22Rv1 (cell line): ENCODE measurements around the gene LRRN3.

Experiments
- H3K27ac ChIP-seq: fragments of 450-650 bp; 2 replicates; pipeline ENCODE4 v1.5.1; 2017
- ZFX ChIP-seq: fragments of 450-650 bp; IDR thresholded peaks from 2 replicates; pipeline ENCODE4 v1.6.1; 2017; ENCODE audit warnings: antibody characterized with exemption, borderline replicate concordance
- TF ChIP-seq, protein P1 (sequence below): fragments of 450-650 bp; IDR thresholded peaks from 2 replicates; pipeline ENCODE4 v1.5.1; 2017; ENCODE audit warnings: mild to moderate bottlenecking

Gene LRRN3

DNA sequence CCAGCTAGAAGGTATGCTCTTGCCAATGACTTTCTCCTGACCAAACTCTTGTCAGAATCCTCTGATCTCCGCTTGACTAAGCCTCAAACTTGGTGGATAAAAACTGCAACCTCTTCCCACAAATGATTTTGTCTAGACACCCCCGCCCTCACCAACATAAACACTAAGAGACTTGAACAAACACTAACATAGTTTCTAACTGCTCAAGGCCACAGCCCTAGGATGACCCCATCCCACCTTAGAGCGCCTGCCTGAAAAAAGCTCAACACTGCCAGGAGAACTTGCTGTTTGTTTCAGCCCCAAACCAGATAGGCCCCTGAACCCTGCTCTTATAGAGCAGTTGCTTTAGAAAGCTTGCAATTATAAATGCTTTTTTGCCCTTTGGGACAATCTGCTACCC is 71.8 kb downstream of the LRRN3 start:
- TF ChIP-seq ZFX, result no peak
- no peak overlapping the region for H3K27ac ChIP-seq

DNA sequence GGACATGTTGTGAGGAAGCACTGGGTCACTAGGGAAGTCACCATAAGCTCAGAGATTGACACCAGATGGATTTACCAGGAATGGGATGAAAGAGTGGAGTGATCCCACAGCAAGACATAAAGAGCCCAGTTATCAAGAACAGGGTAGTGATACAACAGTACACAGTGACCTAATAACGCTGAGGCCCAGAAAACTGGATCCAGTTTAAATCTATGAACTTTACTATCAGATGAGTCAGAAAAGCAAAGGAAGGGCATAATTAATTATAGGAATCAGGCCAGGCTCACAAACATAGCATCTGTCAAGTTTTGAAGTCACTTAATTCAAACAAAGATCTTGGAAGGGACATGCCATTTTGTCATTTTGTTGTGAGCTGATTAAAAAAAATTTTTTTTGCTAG is 73.5 kb downstream of the LRRN3 start:
- no peak for TF ChIP-seq ZFX
- TF ChIP-seq, protein P1, sequence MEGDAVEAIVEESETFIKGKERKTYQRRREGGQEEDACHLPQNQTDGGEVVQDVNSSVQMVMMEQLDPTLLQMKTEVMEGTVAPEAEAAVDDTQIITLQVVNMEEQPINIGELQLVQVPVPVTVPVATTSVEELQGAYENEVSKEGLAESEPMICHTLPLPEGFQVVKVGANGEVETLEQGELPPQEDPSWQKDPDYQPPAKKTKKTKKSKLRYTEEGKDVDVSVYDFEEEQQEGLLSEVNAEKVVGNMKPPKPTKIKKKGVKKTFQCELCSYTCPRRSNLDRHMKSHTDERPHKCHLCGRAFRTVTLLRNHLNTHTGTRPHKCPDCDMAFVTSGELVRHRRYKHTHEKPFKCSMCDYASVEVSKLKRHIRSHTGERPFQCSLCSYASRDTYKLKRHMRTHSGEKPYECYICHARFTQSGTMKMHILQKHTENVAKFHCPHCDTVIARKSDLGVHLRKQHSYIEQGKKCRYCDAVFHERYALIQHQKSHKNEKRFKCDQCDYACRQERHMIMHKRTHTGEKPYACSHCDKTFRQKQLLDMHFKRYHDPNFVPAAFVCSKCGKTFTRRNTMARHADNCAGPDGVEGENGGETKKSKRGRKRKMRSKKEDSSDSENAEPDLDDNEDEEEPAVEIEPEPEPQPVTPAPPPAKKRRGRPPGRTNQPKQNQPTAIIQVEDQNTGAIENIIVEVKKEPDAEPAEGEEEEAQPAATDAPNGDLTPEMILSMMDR, result no peak
- H3K27ac ChIP-seq, result no peak overlapping the region

DNA sequence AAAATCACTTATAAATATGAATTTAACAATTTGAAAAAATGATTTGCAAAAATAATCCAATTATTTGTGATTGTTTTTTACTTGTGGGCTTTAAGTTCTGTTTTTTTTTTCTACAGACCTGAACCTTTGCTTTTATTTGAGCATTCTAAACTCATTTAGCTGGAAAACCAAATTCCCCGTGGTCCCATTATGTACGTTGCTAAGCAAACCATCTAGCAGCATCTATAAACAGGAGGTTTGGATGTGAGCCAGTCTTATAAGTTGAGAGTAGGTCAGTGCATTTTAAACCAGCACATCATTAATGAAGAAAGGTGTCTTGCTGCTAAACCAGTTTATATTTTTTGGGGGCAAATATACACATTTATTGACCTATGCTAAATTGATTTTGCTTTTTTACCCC is 77.3 kb downstream of the LRRN3 start:
- TF ChIP-seq, protein P1, result no peak
- no peak for TF ChIP-seq ZFX
- H3K27ac ChIP-seq, result no peak overlapping the region

DNA sequence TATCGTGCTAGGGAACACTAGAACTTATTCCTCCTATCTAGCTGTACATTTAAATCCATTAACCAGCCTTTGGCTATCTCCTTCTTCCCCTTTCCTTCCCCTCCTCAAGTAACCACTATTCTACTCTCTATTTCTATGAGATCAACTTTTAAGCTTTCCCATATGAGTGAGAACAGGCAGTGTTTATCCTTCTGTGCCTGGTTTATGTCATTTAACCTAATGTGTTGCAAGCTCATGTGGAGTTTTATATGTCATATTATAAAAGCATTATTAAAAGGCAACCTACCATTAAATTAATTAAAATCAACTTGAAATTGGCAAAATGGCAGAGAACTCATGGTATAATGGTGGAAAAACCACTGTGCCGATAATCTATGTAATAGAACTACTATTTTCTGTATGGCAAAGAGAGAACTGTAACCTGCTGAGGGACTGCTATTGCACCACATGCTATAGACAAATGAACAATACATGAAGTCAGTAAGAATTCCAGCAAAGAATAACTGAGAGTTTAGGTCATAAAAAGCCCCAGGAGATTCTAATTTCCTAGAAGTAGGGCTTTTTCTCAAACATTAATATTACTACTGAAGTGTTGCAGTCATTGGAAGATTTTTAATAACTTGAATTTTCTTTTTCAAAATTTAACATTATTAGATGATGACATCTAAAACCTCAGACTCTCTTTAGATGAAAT is 81.8 kb downstream of the LRRN3 start:
- TF ChIP-seq, protein P1, result no peak
- TF ChIP-seq ZFX, result no peak
- no peak overlapping the region for H3K27ac ChIP-seq

DNA sequence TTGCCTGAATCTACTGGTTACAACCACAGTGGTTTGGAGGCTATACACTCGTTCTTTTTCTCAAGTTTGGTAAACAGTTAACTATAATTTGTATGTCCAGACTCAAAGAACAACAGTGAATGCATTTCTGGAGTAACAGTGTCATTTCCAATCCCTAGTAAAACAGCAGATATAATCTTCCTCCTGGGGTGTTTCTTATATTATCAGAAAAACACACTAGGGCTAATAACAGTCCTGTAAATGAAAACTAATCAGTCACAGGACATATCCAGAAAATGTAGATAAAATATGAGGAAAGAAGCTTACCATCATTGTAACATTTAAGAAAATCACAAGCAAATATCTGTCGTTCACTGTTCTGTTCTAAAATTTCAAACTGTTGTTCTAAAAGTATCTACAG is 82.6 kb downstream of the LRRN3 start:
- TF ChIP-seq ZFX, result no peak
- TF ChIP-seq, protein P1, result no peak
- no peak overlapping the region for H3K27ac ChIP-seq

DNA sequence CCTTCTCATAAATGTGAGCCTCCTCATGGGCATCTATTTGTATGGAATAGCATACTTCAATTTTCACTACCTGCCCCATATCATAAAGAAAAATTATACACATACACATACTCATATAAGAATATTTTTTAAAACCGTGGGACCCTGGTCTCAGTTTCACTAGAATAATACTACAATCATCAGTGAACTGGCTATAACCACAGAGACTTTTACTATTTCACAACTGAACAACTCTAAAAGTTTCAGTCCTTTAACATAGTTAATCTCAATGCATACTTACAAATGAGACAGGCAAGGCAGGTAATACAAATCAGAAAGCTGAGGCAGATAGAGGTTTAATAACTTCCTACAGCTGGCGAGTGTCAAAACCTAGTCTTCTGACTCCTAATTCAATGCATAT is 83.1 kb downstream of the LRRN3 start:
- TF ChIP-seq, protein P1, result no peak
- TF ChIP-seq ZFX, result no peak
- peak overlapping the region; percentile 16; the same call in 1 of the 2 replicates for H3K27ac ChIP-seq

DNA sequence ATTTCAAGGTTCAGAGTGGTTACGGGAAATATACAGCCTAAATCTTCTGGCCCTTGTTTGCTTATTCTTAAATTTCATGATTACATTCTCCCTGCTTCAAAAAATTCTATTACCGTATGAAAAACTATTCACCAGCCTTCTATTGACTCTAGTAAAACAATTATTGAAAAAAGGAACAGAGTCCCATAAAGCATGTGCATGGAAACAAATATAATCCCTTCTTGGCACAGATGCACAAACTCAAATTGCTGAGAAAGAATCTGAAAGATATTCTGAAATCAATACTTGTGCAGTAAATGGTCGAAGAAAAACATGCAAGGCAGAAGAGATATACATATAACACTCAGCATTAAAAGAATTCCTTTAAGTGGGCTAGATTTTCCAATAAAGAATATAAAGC is 83.6 kb downstream of the LRRN3 start:
- TF ChIP-seq, protein P1, result no peak
- no peak for TF ChIP-seq ZFX
- peak overlapping the region; percentile 16; the same call in 1 of the 2 replicates for H3K27ac ChIP-seq
